ENCODE measurements around the gene NCKAP1.

NCKAP1 gene

DNA sequence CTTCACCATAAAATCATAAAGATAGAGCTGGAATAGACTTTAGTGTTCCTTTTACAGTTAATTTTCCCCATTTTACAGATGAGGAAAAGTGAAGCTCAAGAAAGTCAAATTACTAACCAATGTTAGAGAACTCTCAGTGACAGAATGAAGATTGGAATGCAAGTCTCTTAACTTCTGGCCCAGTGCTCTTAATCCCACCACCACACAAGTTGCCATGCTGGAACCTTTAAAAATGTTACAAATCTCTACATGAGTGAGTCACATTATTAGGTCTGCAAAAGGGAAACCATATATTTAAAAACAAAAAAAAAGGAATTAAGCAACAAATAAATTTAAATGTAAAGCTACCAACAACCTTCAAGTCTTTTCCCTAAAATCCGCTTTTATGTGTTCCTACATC is 3.5 kb downstream of the NCKAP1 start:
- Mint-ChIP-seq H3K9me3 (no peaks in the 10 kb centered on the region), H3K27ac (no peak overlapping the region), H3K36me3 (ENCODE audit: low read depth) (no peaks in the 10 kb centered on the region), H3K27me3 (ENCODE audit: low read depth, poor library complexity) (peaks cover 5% of the 10 kb centered on the region), H3K4me3 (peak overlapping the region; percentile 87), H3K4me1 (peaks cover 56% of the 10 kb centered on the region)
- TF ChIP-seq, protein P1, sequence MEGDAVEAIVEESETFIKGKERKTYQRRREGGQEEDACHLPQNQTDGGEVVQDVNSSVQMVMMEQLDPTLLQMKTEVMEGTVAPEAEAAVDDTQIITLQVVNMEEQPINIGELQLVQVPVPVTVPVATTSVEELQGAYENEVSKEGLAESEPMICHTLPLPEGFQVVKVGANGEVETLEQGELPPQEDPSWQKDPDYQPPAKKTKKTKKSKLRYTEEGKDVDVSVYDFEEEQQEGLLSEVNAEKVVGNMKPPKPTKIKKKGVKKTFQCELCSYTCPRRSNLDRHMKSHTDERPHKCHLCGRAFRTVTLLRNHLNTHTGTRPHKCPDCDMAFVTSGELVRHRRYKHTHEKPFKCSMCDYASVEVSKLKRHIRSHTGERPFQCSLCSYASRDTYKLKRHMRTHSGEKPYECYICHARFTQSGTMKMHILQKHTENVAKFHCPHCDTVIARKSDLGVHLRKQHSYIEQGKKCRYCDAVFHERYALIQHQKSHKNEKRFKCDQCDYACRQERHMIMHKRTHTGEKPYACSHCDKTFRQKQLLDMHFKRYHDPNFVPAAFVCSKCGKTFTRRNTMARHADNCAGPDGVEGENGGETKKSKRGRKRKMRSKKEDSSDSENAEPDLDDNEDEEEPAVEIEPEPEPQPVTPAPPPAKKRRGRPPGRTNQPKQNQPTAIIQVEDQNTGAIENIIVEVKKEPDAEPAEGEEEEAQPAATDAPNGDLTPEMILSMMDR (IDR thresholded peaks at IDR 0.05) = no peak
- no peak for DNase-seq

DNA sequence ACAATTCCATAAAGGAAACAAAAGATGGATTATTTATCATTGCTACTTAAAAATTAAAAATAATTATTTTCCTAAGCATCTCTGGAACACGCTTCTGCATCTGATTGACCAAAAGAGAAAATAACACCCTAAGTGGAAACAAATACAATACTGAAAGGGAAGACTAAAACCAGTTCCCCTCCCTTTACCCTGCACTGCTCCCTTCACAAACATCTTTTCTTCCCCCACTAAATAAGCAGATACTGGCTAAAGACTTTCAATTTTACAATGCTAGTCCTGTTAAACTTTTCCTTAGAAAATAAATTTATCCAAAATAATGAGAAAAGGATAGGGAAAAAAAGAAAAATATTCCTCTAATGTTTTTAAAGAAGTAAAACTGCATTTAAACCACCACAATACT is 4.3 kb downstream of the NCKAP1 start:
- H3K4me3 Mint-ChIP-seq = peak overlapping the region; percentile 52

DNA sequence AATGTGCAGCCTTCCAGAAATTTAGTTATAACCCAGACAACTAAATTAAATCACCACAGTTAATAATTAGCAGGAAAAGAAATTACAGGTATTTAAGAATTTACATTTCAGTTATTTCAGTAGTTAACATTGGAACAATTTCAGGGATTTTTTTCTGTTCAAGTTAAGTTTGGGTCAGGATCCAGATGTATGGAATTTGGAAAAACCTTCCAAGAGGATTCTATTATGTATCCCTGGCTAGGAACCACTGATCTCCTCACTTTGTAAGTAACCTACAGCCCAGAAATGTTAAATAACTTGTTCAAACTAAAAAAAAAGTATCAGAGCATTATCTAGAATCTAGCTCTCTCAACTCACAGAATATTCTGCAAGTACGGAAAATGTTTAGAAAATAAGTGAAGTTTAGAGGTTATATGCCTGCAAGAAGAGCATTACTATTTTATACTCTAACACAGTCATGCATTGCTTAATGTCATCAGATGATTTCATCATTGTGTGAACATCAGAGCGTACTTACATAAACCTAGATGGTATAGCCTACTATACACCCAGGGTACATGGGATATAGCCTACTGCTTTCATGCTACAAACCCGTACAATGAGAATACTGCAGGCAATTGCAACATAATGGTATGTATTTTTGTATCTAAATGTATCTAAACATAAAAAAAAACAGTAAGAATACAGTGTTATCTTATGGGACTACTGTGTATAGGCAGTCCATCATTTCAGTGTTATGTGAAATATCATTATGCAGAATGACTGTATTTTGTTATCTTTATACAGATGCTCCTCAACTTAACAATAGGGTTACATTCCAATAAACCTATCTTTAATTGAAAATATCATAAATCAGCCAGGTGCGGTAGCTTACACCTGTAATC is 6.1 kb downstream of the NCKAP1 start:
- no peak overlapping the region for H3K4me3 Mint-ChIP-seq
- peak overlapping the region; percentile 11 for H3K27ac Mint-ChIP-seq
- TF ChIP-seq, protein P1 (IDR thresholded peaks at IDR 0.05) = no peak
- peaks cover 53% of the 10 kb centered on the region for H3K4me1 Mint-ChIP-seq
- no peaks in the 10 kb centered on the region for H3K9me3 Mint-ChIP-seq
- H3K27me3 Mint-ChIP-seq (ENCODE audit: low read depth, poor library complexity) = no peaks in the 10 kb centered on the region
- H3K36me3 Mint-ChIP-seq (ENCODE audit: low read depth) = peaks cover 8% of the 10 kb centered on the region
- DNase-seq = no peak

More for the DNA sequence above, 4.3 kb downstream of the NCKAP1 start:
- Mint-ChIP-seq H3K9me3 (no peaks in the 10 kb centered on the region), H3K27me3 (ENCODE audit: low read depth, poor library complexity) (no peaks in the 10 kb centered on the region), H3K27ac (peak overlapping the region; percentile 47), H3K4me1 (peaks cover 58% of the 10 kb centered on the region), H3K36me3 (ENCODE audit: low read depth) (peaks cover 8% of the 10 kb centered on the region)
- TF ChIP-seq, protein P1 (IDR thresholded peaks at IDR 0.05) = no peak
- no peak for DNase-seq

DNA sequence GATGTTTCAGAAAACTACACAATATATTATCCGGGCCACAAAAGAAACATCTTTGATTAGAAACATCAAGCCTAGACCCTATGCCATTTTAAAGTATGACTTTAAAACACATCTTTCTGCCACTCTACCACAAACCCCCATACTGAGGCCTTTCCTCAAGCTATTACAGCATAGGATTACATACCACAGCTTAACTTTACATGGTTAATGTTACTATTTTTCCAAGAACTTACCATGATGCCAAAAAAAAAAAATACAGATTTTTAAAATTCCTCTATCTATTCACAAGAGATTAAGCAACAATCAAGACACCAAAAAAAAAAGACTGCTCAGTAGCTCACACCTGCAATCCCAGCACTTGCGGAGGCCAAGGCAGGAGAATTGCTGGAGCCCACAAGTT is 9.0 kb downstream of the NCKAP1 start:
- Mint-ChIP-seq H3K27ac (peak overlapping the region; percentile 35), H3K4me3 (no peak overlapping the region), H3K9me3 (no peaks in the 10 kb centered on the region), H3K4me1 (peaks cover 33% of the 10 kb centered on the region), H3K36me3 (ENCODE audit: low read depth) (peaks cover 8% of the 10 kb centered on the region), H3K27me3 (ENCODE audit: low read depth, poor library complexity) (no peaks in the 10 kb centered on the region)
- no peak for DNase-seq
- TF ChIP-seq, protein P1 (IDR thresholded peaks at IDR 0.05) = no peak

DNA sequence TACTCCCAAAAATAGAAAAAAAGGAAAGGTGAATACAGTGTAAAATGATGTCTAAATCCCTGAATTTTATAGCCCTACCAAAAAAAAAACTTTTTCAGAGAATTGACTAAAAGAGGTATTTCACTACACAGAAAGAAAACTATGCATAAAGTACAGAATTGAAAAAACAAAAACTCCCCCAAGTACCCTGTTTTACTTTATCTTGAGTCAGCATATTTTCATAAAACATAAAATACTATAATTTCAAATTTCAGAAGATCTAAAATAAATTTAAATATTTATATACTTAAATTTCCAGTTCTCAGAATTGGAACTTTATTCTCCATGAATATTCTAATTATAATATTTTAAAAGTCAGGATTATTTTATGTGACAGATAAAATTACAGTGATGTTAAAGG is 10.1 kb downstream of the NCKAP1 start:
- TF ChIP-seq, protein P1 (IDR thresholded peaks at IDR 0.05) = no peak
- peaks cover 23% of the 10 kb centered on the region for H3K4me1 Mint-ChIP-seq

DNA sequence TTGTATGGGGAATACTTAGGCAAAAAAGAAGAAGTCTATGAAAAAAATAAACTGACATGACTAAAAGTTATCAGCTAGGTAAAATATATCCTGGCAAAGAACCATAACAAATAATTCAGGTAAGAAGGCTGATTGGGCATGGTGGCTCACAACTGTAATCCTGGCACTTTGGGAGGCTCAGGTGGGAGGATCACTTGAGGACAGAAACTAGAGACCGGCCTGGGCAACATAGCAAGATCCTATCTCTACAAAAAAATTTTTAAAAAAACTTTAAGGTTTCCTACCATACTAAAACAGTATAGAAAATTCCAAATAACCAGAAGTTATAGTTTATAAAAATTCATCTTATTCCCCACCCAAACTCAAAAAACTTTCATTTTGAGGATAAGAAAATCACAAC is 10.8 kb downstream of the NCKAP1 start:
- H3K27ac Mint-ChIP-seq = no peak overlapping the region
- H3K36me3 Mint-ChIP-seq (ENCODE audit: low read depth) = peaks cover 23% of the 10 kb centered on the region
- no peak for DNase-seq
- no peaks in the 10 kb centered on the region for H3K9me3 Mint-ChIP-seq
- TF ChIP-seq, protein P1 (IDR thresholded peaks at IDR 0.05) = no peak
- H3K27me3 Mint-ChIP-seq (ENCODE audit: low read depth, poor library complexity) = no peaks in the 10 kb centered on the region
- peaks cover 23% of the 10 kb centered on the region for H3K4me1 Mint-ChIP-seq
- no peak overlapping the region for H3K4me3 Mint-ChIP-seq

More for the DNA sequence above, 10.1 kb downstream of the NCKAP1 start:
- H3K27ac Mint-ChIP-seq = no peak overlapping the region
- peaks cover 16% of the 10 kb centered on the region for H3K36me3 Mint-ChIP-seq (ENCODE audit: low read depth)
- H3K27me3 Mint-ChIP-seq (ENCODE audit: low read depth, poor library complexity) = no peaks in the 10 kb centered on the region
- no peaks in the 10 kb centered on the region for H3K9me3 Mint-ChIP-seq
- no peak for DNase-seq
- H3K4me3 Mint-ChIP-seq = no peak overlapping the region
